H9 (cell line): ENCODE results near the gene PRUNE1. TPM values are rescaled to one million over a fixed set of nuclear protein-coding genes. Genes with fewer than 3 reads are reported as not detected.

Experiments
- DNase-seq: peaks from one replicate; pipeline ENCODE4 v3.0.0-alpha.2; 2017
- H2AFZ ChIP-seq: one replicate; pipeline ENCODE4 v1.6.1; 2013; ENCODE audit warnings: mild to moderate bottlenecking, low read length, control low read depth, moderate library complexity
- H2AK5ac ChIP-seq: 2 replicates; pipeline ENCODE4 v1.6.1; 2013; ENCODE audit warnings: low read length, control low read depth, mixed read lengths; ENCODE audit not compliant: insufficient read length
- H2BK120ac ChIP-seq: one replicate; pipeline ENCODE4 v1.6.1; 2013; ENCODE audit warnings: low read depth, mild to moderate bottlenecking, low read length, control low read depth, inconsistent platforms; ENCODE audit not compliant: poor library complexity, severe bottlenecking
- H2BK12ac ChIP-seq: 2 replicates; pipeline ENCODE4 v1.6.1; 2013; ENCODE audit warnings: low read length, control low read depth, mixed read lengths, low read depth; ENCODE audit not compliant: insufficient read length
- H2BK15ac ChIP-seq: 2 replicates; pipeline ENCODE4 v1.6.1; 2013; ENCODE audit warnings: low read depth, low read length, control low read depth
- H2BK20ac ChIP-seq: one replicate; pipeline ENCODE4 v1.6.1; 2013; ENCODE audit warnings: low read depth, mild to moderate bottlenecking, low read length, control low read depth, inconsistent platforms; ENCODE audit not compliant: poor library complexity, severe bottlenecking
- H2BK5ac ChIP-seq: 2 replicates; pipeline ENCODE4 v1.6.1; 2013; ENCODE audit warnings: low read length, control low read depth, mixed read lengths; ENCODE audit not compliant: insufficient read length
- H3K14ac ChIP-seq: 2 replicates; pipeline ENCODE4 v1.6.1; 2013; ENCODE audit warnings: low read length, control low read depth; ENCODE audit not compliant: insufficient read depth
- H3K18ac ChIP-seq: 2 replicates; pipeline ENCODE4 v1.6.1; 2013; ENCODE audit warnings: low read depth, mild to moderate bottlenecking, mixed read lengths, low read length, control low read depth; ENCODE audit not compliant: insufficient read length
- H3K23ac ChIP-seq: 2 replicates; pipeline ENCODE4 v1.6.1; 2013; ENCODE audit warnings: low read length, control low read depth, mixed read lengths, low read depth; ENCODE audit not compliant: insufficient read length
- H3K23me2 ChIP-seq: 2 replicates; pipeline ENCODE4 v1.6.1; 2013; ENCODE audit warnings: low read depth, mild to moderate bottlenecking, mixed read lengths, low read length, control low read depth; ENCODE audit not compliant: insufficient read length, poor library complexity, severe bottlenecking
- H3K27ac ChIP-seq: 2 replicates; pipeline ENCODE4 v1.5.1; 2013; ENCODE audit warnings: low read length, control low read depth, mixed read lengths, low read depth; ENCODE audit not compliant: insufficient read length
- H3K27me3 ChIP-seq: 2 replicates; pipeline ENCODE4 v1.6.1; 2013; ENCODE audit warnings: low read length, control low read depth, inconsistent platforms; ENCODE audit not compliant: insufficient read depth
- H3K4ac ChIP-seq: 2 replicates; pipeline ENCODE4 v1.6.1; 2013; ENCODE audit warnings: low read depth, mild to moderate bottlenecking, control low read depth, inconsistent platforms, low read length, moderate library complexity
- H3K4me1 ChIP-seq: 2 replicates; pipeline ENCODE4 v1.6.1; 2013; ENCODE audit warnings: low read length, control low read depth, inconsistent platforms; ENCODE audit not compliant: insufficient read depth
- H3K4me2 ChIP-seq: 2 replicates; pipeline ENCODE4 v1.6.1; 2013; ENCODE audit warnings: low read length, control low read depth, mixed read lengths; ENCODE audit not compliant: insufficient read length, insufficient read depth
- H3K56ac ChIP-seq: 2 replicates; pipeline ENCODE4 v1.6.1; 2013; ENCODE audit warnings: low read depth, mild to moderate bottlenecking, mixed read lengths, low read length, control low read depth; ENCODE audit not compliant: insufficient read length
- H3K79me1 ChIP-seq: 2 replicates; pipeline ENCODE4 v1.6.1; 2013; ENCODE audit warnings: low read depth, mild to moderate bottlenecking, moderate library complexity, low read length, control low read depth, inconsistent platforms; ENCODE audit not compliant: insufficient read depth, poor library complexity, severe bottlenecking
- H3K79me2 ChIP-seq: 2 replicates; pipeline ENCODE4 v1.6.1; 2013; ENCODE audit warnings: low read length, control low read depth, inconsistent platforms; ENCODE audit not compliant: insufficient read depth
- H3K9ac ChIP-seq: 2 replicates; pipeline ENCODE4 v1.6.1; 2013; ENCODE audit warnings: low read length, control low read depth, mixed read lengths; ENCODE audit not compliant: insufficient read length; ENCODE audit errors: extremely low read depth
- H3K9me3 ChIP-seq: one replicate; pipeline ENCODE4 v1.6.1; 2013; ENCODE audit warnings: low read depth, low read length, inconsistent platforms; ENCODE audit not compliant: control insufficient read depth
- H3T11ph ChIP-seq: one replicate; pipeline ENCODE4 v1.6.1; 2013; ENCODE audit warnings: mild to moderate bottlenecking, low read length, control low read depth, inconsistent platforms
- H4K20me1 ChIP-seq: one replicate; pipeline ENCODE4 v1.6.1; 2013; ENCODE audit not compliant: control insufficient read depth, insufficient read length, insufficient read depth
- H4K5ac ChIP-seq: 2 replicates; pipeline ENCODE4 v1.6.1; 2013; ENCODE audit warnings: low read depth, mild to moderate bottlenecking, mixed read lengths, low read length, control low read depth; ENCODE audit not compliant: insufficient read length
- H4K8ac ChIP-seq: replicated peaks from 2 replicates; pipeline ENCODE4 v1.6.1; 2013; ENCODE audit warnings: low read length, control low read depth, mixed read lengths, low read depth; ENCODE audit not compliant: insufficient read length
- H4K91ac ChIP-seq: 2 replicates; pipeline ENCODE4 v1.6.1; 2013; ENCODE audit warnings: low read depth, mild to moderate bottlenecking, moderate library complexity, mixed read lengths, low read length, control low read depth; ENCODE audit not compliant: insufficient read length
- H3K27ac Mint-ChIP-seq, 3 experiments: 2 replicates in 2 of 3; 3 replicates in 1 of 3; pipeline ENCODE4 v1.8.0; 2020 to 2021; ENCODE audit warnings: mixed read lengths in 3 of 3, mild to moderate bottlenecking in 1 of 3, moderate library complexity in 1 of 3
- H3K27me3 Mint-ChIP-seq: 2 replicates; pipeline ENCODE4 v1.8.0; 2021; ENCODE audit warnings: low read depth, mild to moderate bottlenecking, moderate library complexity, mixed read lengths
- H3K36me3 Mint-ChIP-seq, 3 experiments: 2 replicates in 2 of 3; 3 replicates in 1 of 3; pipeline ENCODE4 v1.8.0; 2020 to 2021; ENCODE audit warnings: low read depth in 3 of 3, mixed read lengths in 3 of 3; ENCODE audit not compliant: insufficient read depth in 1 of 3
- H3K4me1 Mint-ChIP-seq, 2 experiments: 2 replicates each; pipeline ENCODE4 v1.8.0; 2020; ENCODE audit warnings: mixed read lengths in 2 of 2
- H3K4me3 Mint-ChIP-seq, 2 experiments: 2 replicates in 1 of 2; 3 replicates in 1 of 2; pipeline ENCODE4 v1.8.0; 2020 to 2021; ENCODE audit warnings: mild to moderate bottlenecking in 2 of 2, mixed read lengths in 2 of 2, moderate library complexity in 1 of 2
- H3K9me3 Mint-ChIP-seq, 2 experiments: 2 replicates in 1 of 2; 3 replicates in 1 of 2; pipeline ENCODE4 v1.8.0; 2020; ENCODE audit warnings: mild to moderate bottlenecking in 2 of 2, mixed read lengths in 2 of 2, moderate library complexity in 1 of 2
- WGBS: extraction: QIAGEN DNeasy Blood & Tissue Kit; methylation state at CpG from one replicate; pipeline ENCODE4 v1.1.7; 2013; ENCODE audit warnings: missing lambda C conversion rate, low lambda C conversion rate, mixed read lengths; ENCODE audit not compliant: insufficient read length; ENCODE audit errors: extremely low coverage; 5-methylcytosine and 5-hydroxymethylcytosine counted together
- total RNA-seq: library from RNA; stranded (reverse); gene quantifications from 2 replicates; pipeline ENCODE4 v1.2.1, GENCODE V29; 2021
- TF ChIP-seq, protein P1 (sequence below): fragments of 200-600 bp; sonication (generic); conservative IDR thresholded peaks from 3 replicates; pipeline ENCODE4 v1.8.0; 2021; ENCODE audit warnings: antibody characterized with exemption, mild to moderate bottlenecking

The PRUNE1 gene
- total RNA-seq, 1 experiment from 2014 or later, result 22.3 TPM

DNA sequence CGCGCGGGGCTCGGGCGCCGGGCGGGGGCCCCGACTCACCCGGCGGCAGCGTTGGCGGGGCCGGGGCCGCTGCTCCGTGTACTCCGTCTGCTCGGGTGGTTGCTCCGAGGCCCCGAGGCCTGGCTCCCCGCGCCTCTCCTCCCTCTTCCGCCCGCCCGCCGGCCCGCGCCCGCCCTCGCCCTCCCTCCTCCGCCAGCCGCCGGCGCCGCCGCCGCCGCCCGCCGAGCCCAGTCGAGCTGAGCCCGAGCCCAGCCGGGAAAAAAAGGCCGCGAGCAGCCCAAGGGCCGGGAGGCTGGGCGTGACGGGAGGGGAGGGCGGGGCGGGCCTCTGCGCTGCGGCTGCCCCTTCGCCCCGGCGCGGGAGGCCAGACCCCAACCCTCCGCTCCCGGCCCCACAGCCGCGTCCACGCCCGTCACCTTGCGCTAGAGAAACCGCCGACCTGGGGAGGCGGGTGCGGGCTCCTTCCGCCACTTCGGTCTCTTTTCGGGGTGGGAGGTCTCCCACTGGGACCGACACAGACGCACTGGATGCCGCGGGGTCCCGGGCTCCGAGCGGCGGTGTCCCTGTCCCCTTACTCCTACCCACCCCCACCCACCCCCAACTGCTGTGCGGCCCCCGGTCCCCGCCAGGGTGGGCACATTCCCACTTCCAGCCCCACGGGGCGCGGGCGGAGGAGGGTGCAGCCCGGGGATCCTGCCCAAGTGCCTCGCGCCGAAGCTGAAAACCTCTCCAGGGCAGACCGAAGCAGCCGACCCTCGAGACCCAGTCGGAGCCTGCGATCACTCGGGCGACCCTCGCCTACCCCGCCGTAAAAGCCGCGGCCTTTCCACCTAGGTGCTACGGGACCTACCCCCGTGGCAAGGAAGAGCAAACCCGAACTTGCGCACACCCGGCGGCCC, 33.4 kb upstream of the PRUNE1 start, which contains the start of gene CERS2:
CERS2 (minus strand) TSS at position 256 of the 899 bp plus-strand sequence. CDS start 5,745 bp downstream, outside the sequence.
- Histone ChIP-seq H3K4me2 (peak within 1 kb of the TSS; percentile 72), H3K56ac (no peak within 1 kb of the TSS), H3K9me3 (no peaks in the 10 kb centered on the region), H3K23ac (no peak within 1 kb of the TSS), H2BK5ac (no peak within 1 kb of the TSS), H4K20me1 (no peaks in the 10 kb centered on the region), H3T11ph (no peak within 1 kb of the TSS), H4K91ac (no peak within 1 kb of the TSS), H2AK5ac (no peak within 1 kb of the TSS), H3K27me3 (no peaks in the 10 kb centered on the region), H3K79me2 (peaks cover 31% of the 10 kb centered on the region; the same call in 1 of the 2 replicates), H4K8ac (no peak within 1 kb of the TSS), H3K4me1 (peaks cover 19% of the 10 kb centered on the region), H2BK120ac (no peak within 1 kb of the TSS), H3K23me2 (peaks cover 12% of the 10 kb centered on the region), H2BK12ac (no peak within 1 kb of the TSS), H3K14ac (peak within 1 kb of the TSS; percentile 87), H4K5ac (no peak within 1 kb of the TSS), H3K27ac (no peak within 1 kb of the TSS), H3K18ac (peak within 1 kb of the TSS; percentile 71), H3K79me1 (no peaks in the 10 kb centered on the region), H2BK15ac (no peak within 1 kb of the TSS), H2BK20ac (no peak within 1 kb of the TSS), H2AFZ (no peak within 1 kb of the TSS), H3K4ac (no peak within 1 kb of the TSS), H3K9ac (peak within 1 kb of the TSS; percentile 64)
- Mint-ChIP-seq H3K9me3 (no peaks in the 10 kb centered on the region), H3K27ac (peak within 1 kb of the TSS in 1 of 3 experiments; percentile 91; a peak in 2 of 7 replicates), H3K36me3 (peaks cover 2 to 4% (median 2%) of the 10 kb centered on the region in 3 experiments; a peak in 3 of 7 replicates), H3K4me3 (peak within 1 kb of the TSS; percentile 78 to 86), H3K27me3 (no peaks in the 10 kb centered on the region), H3K4me1 (peaks cover 63 to 64% of the 10 kb centered on the region in 2 experiments)
- no CpG with 5 or more reads among the region's 106 CpGs for WGBS
- DNase-seq, result peak; percentile 64
- TF ChIP-seq, protein P1, sequence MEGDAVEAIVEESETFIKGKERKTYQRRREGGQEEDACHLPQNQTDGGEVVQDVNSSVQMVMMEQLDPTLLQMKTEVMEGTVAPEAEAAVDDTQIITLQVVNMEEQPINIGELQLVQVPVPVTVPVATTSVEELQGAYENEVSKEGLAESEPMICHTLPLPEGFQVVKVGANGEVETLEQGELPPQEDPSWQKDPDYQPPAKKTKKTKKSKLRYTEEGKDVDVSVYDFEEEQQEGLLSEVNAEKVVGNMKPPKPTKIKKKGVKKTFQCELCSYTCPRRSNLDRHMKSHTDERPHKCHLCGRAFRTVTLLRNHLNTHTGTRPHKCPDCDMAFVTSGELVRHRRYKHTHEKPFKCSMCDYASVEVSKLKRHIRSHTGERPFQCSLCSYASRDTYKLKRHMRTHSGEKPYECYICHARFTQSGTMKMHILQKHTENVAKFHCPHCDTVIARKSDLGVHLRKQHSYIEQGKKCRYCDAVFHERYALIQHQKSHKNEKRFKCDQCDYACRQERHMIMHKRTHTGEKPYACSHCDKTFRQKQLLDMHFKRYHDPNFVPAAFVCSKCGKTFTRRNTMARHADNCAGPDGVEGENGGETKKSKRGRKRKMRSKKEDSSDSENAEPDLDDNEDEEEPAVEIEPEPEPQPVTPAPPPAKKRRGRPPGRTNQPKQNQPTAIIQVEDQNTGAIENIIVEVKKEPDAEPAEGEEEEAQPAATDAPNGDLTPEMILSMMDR, result no peak
